Activated T-cell treated with anti-CD3 and anti-CD28 coated beads, Interleukin-2, amount 50 U/mL, for 72 hours (primary cell): ENCODE data around the gene ZDHHC12. TPM values are rescaled to one million over a fixed set of nuclear protein-coding genes. Genes with fewer than 3 reads are reported as not detected.

Experiments
- ATAC-seq, 2 donors: fragments of 150-1000 bp; cut with Tn5 transposase; replicated peaks in 1 of 2; 2 replicates each; pipeline ENCODE4 v1.10.0; 2021; ENCODE audit warnings: moderate library complexity in 2 of 2, mild to moderate bottlenecking in 1 of 2
- DNase-seq, 2 donors: peaks; one replicate each; pipeline ENCODE4 v3.0.0; 2021 to 2022; ENCODE audit warnings: mixed read lengths in 1 of 2
- H3K27ac Mint-ChIP-seq: one replicate; pipeline ENCODE4 v1.8.0; 2022; ENCODE audit warnings: mild to moderate bottlenecking, moderate library complexity, mixed read lengths
- H3K27me3 Mint-ChIP-seq: one replicate; pipeline ENCODE4 v1.8.0; 2022; ENCODE audit warnings: low read depth, mixed read lengths
- H3K36me3 Mint-ChIP-seq, 2 donors: one replicate each; pipeline ENCODE4 v1.8.0; 2022; ENCODE audit warnings: mixed read lengths in 2 of 2, mild to moderate bottlenecking in 1 of 2; ENCODE audit not compliant: insufficient read depth in 2 of 2
- H3K4me1 Mint-ChIP-seq: one replicate; pipeline ENCODE4 v1.8.0; 2022; ENCODE audit warnings: low read depth, mixed read lengths
- H3K4me3 Mint-ChIP-seq, 2 donors: one replicate each; pipeline ENCODE4 v1.8.0; 2022; ENCODE audit warnings: mild to moderate bottlenecking in 2 of 2, mixed read lengths in 2 of 2, moderate library complexity in 2 of 2
- H3K9me3 Mint-ChIP-seq, 2 donors: one replicate each; pipeline ENCODE4 v1.8.0; 2022; ENCODE audit warnings: mixed read lengths in 2 of 2
- total RNA-seq, 2 donors: library from RNA; stranded (reverse); gene quantifications; one replicate each; pipeline ENCODE4 v1.2.3, GENCODE V29; 2022

Gene ZDHHC12
- total RNA-seq, 2 donors from 2014 or later = 48.7 to 53.7 TPM

- ATAC-seq (no peak), DNase-seq (no peak)
- Mint-ChIP-seq H3K9me3 (no peaks in the 10 kb centered on the region), H3K36me3 (no peaks in the 10 kb centered on the region), H3K27me3 (no peaks in the 10 kb centered on the region), H3K27ac (no peak overlapping the region), H3K4me1 (no peaks in the 10 kb centered on the region), H3K4me3 (no peak overlapping the region)
Observed at GRCh38 chr9:128750926-128751595, 27.1 kb upstream of the ZDHHC12 start.

- Mint-ChIP-seq H3K4me1 (no peaks in the 10 kb centered on the region), H3K27ac (no peak overlapping the region), H3K9me3 (no peaks in the 10 kb centered on the region), H3K36me3 (no peaks in the 10 kb centered on the region), H3K4me3 (no peak overlapping the region), H3K27me3 (no peaks in the 10 kb centered on the region)
- DNase-seq (no peak), ATAC-seq (no peak)
Observed at GRCh38 chr9:128747241-128747640, 23.3 kb upstream of the ZDHHC12 start.

GRCh38 chr9:128743421-128743820 is 19.5 kb upstream of the ZDHHC12 start:
- Mint-ChIP-seq H3K4me1 (no peaks in the 10 kb centered on the region), H3K36me3 (no peaks in the 10 kb centered on the region), H3K4me3 (no peak overlapping the region), H3K9me3 (no peaks in the 10 kb centered on the region), H3K27ac (no peak overlapping the region), H3K27me3 (no peaks in the 10 kb centered on the region)
- DNase-seq = no peak
- ATAC-seq = no peak

GRCh38 chr9:128742401-128742800 is 18.5 kb upstream of the ZDHHC12 start:
- no peak overlapping the region for H3K4me3 Mint-ChIP-seq
- DNase-seq (no peak), ATAC-seq (no peak)
- H3K27me3 Mint-ChIP-seq = no peaks in the 10 kb centered on the region
- no peak overlapping the region for H3K27ac Mint-ChIP-seq
- H3K9me3 Mint-ChIP-seq = no peaks in the 10 kb centered on the region
- no peaks in the 10 kb centered on the region for H3K4me1 Mint-ChIP-seq
- H3K36me3 Mint-ChIP-seq = peaks cover 0 to 2% of the 10 kb centered on the region in 2 donors

GRCh38 chr9:128735373-128735772 is 11.4 kb upstream of the ZDHHC12 start:
- no peaks in the 10 kb centered on the region for H3K27me3 Mint-ChIP-seq
- DNase-seq (no peak), ATAC-seq (no peak)
- no peak overlapping the region for H3K27ac Mint-ChIP-seq
- H3K36me3 Mint-ChIP-seq = peaks cover 0 to 2% of the 10 kb centered on the region in 2 donors
- H3K9me3 Mint-ChIP-seq = no peaks in the 10 kb centered on the region
- no peak overlapping the region for H3K4me3 Mint-ChIP-seq
- H3K4me1 Mint-ChIP-seq = peaks cover 5% of the 10 kb centered on the region

GRCh38 chr9:128733256-128733655 is 9.3 kb upstream of the ZDHHC12 start:
- ATAC-seq (peak in 1 of 2 donors; percentile 7), DNase-seq (peak in 1 of 2 donors; percentile 10)
- H3K9me3 Mint-ChIP-seq = no peaks in the 10 kb centered on the region

GRCh38 chr9:128732576-128732975 is 8.6 kb upstream of the ZDHHC12 start:
- no peaks in the 10 kb centered on the region for H3K27me3 Mint-ChIP-seq
- peaks cover 0 to 1% of the 10 kb centered on the region in 2 donors for H3K36me3 Mint-ChIP-seq
- no peaks in the 10 kb centered on the region for H3K9me3 Mint-ChIP-seq
- peaks cover 12% of the 10 kb centered on the region for H3K4me1 Mint-ChIP-seq
- H3K27ac Mint-ChIP-seq = no peak overlapping the region
- ATAC-seq (no peak), DNase-seq (no peak)
- no peak overlapping the region for H3K4me3 Mint-ChIP-seq

More at GRCh38 chr9:128733256-128733655, 9.3 kb upstream of the ZDHHC12 start:
- Mint-ChIP-seq H3K27me3 (no peaks in the 10 kb centered on the region), H3K4me3 (no peak overlapping the region), H3K27ac (no peak overlapping the region), H3K4me1 (peaks cover 6% of the 10 kb centered on the region), H3K36me3 (peaks cover 0 to 2% of the 10 kb centered on the region in 2 donors)

- no peaks in the 10 kb centered on the region for H3K36me3 Mint-ChIP-seq
- no peaks in the 10 kb centered on the region for H3K27me3 Mint-ChIP-seq
Observed at GRCh38 chr9:128731691-128732090, 7.8 kb upstream of the ZDHHC12 start.

GRCh38 chr9:128731093-128731492 is 7.2 kb upstream of the ZDHHC12 start:
- Mint-ChIP-seq H3K9me3 (no peaks in the 10 kb centered on the region), H3K27ac (no peak overlapping the region), H3K36me3 (no peaks in the 10 kb centered on the region), H3K4me3 (no peak overlapping the region), H3K4me1 (peaks cover 26% of the 10 kb centered on the region), H3K27me3 (no peaks in the 10 kb centered on the region)
- DNase-seq = no peak
- no peak for ATAC-seq

More at GRCh38 chr9:128731691-128732090, 7.8 kb upstream of the ZDHHC12 start:
- Mint-ChIP-seq H3K9me3 (no peaks in the 10 kb centered on the region), H3K4me1 (peaks cover 21% of the 10 kb centered on the region), H3K4me3 (no peak overlapping the region), H3K27ac (no peak overlapping the region)
- DNase-seq (no peak), ATAC-seq (no peak)

- Mint-ChIP-seq H3K27me3 (no peaks in the 10 kb centered on the region), H3K36me3 (no peaks in the 10 kb centered on the region), H3K4me1 (peaks cover 36% of the 10 kb centered on the region), H3K4me3 (no peak overlapping the region), H3K9me3 (no peaks in the 10 kb centered on the region), H3K27ac (no peak overlapping the region)
- DNase-seq = no peak
- ATAC-seq = peak in 1 of 2 donors; percentile 24
Observed at GRCh38 chr9:128729766-128730517, 6.0 kb upstream of the ZDHHC12 start.

- DNase-seq = no peak
- Mint-ChIP-seq H3K4me3 (no peak overlapping the region), H3K36me3 (peaks cover 0 to 2% of the 10 kb centered on the region in 2 donors), H3K27me3 (no peaks in the 10 kb centered on the region), H3K4me1 (peaks cover 42% of the 10 kb centered on the region), H3K9me3 (no peaks in the 10 kb centered on the region), H3K27ac (no peak overlapping the region)
- ATAC-seq = no peak
Observed at GRCh38 chr9:128729302-128729701, 5.4 kb upstream of the ZDHHC12 start.

GRCh38 chr9:128728298-128728697 is 4.4 kb upstream of the ZDHHC12 start:
- Mint-ChIP-seq H3K27me3 (no peaks in the 10 kb centered on the region), H3K27ac (peak overlapping the region; percentile 40), H3K9me3 (no peaks in the 10 kb centered on the region), H3K36me3 (peaks cover 2 to 3% of the 10 kb centered on the region in 2 donors), H3K4me1 (peaks cover 48% of the 10 kb centered on the region), H3K4me3 (no peak overlapping the region)
- ATAC-seq (no peak), DNase-seq (no peak)

GRCh38 chr9:128727640-128728248 is 3.8 kb upstream of the ZDHHC12 start:
- Mint-ChIP-seq H3K9me3 (no peaks in the 10 kb centered on the region), H3K36me3 (peaks cover 2 to 3% of the 10 kb centered on the region in 2 donors), H3K4me1 (peaks cover 49% of the 10 kb centered on the region), H3K27ac (no peak overlapping the region), H3K4me3 (peak overlapping the region in 1 of 2 donors; percentile 34), H3K27me3 (no peaks in the 10 kb centered on the region)
- ATAC-seq = no peak
- DNase-seq = no peak
